Astrocyte of the cerebellum (primary cell): ENCODE results near the gene GRID1.

Experiments used
- DNase-seq: peaks from one replicate; pipeline ENCODE4 v3.0.0-alpha.2; 2011; ENCODE audit warnings: low read depth
- H3K4me3 ChIP-seq: 2 replicates; pipeline ENCODE4 v1.5.1; 2011; ENCODE audit warnings: mild to moderate bottlenecking, low read depth, low read length, moderate library complexity
- CTCF ChIP-seq: IDR thresholded peaks from 2 replicates; pipeline ENCODE4 v1.5.1; 2012; ENCODE audit warnings: low read length, low read depth, moderate library complexity, mild to moderate bottlenecking; ENCODE audit errors: missing control alignments
- in situ Hi-C: cut with HindIII; loops from 2 replicates; pipeline ENCODE4 v1.10.0; 2017; ENCODE audit warnings: low sequenced_read_pairs

The GRID1 gene

GRCh38 chr10:86257683-86258082, 108.9 kb downstream of the GRID1 start:
- no peak for TF ChIP-seq CTCF
- in situ Hi-C loops, result no loop called here
- no peak for DNase-seq
- H3K4me3 ChIP-seq, result no peak overlapping the region

- TF ChIP-seq CTCF, result no peak
- in situ Hi-C loops, result no loop called here
- no peak overlapping the region for H3K4me3 ChIP-seq
- DNase-seq, result no peak
Observed at GRCh38 chr10:86256690-86257315, 109.8 kb downstream of the GRID1 start.

- in situ Hi-C loops, result no loop called here
Observed at GRCh38 chr10:86255405-86256251, 111.0 kb downstream of the GRID1 start.

GRCh38 chr10:86254526-86255174, 111.9 kb downstream of the GRID1 start:
- no peak overlapping the region for H3K4me3 ChIP-seq
- DNase-seq, result no peak
- in situ Hi-C loops, result no loop called here
- no peak for TF ChIP-seq CTCF

More at GRCh38 chr10:86255405-86256251, 111.0 kb downstream of the GRID1 start:
- no peak overlapping the region for H3K4me3 ChIP-seq
- TF ChIP-seq CTCF, result no peak
- no peak for DNase-seq

GRCh38 chr10:86254081-86254480, 112.5 kb downstream of the GRID1 start:
- in situ Hi-C loops, result no loop called here
- no peak overlapping the region for H3K4me3 ChIP-seq
- no peak for DNase-seq
- no peak for TF ChIP-seq CTCF
